Common myeloid progenitor, CD34-positive (primary cell): ENCODE results near the gene PRKAR1B.

ENCODE experiments used
- CTCF ChIA-PET: fragments of 350-600 bp; sonication (Branson Sonifier 250); formaldehyde crosslinking; loops from one replicate; lab custom pipeline; 2021; ENCODE audit warnings: antibody characterized with exemption; lab: Charles Lee
- POLR2A ChIA-PET: fragments of 350-600 bp; sonication (Branson Sonifier 250); formaldehyde crosslinking; loops from one replicate; lab custom pipeline; 2021; ENCODE audit warnings: antibody characterized with exemption; lab: Charles Lee
- DNase-seq, 3 donors: peaks; one replicate each; pipeline versions ENCODE4 v3.0.0 to v3.0.0-alpha.2; 2013
- H3K27ac ChIP-seq, 2 experiments: 1 replicate in 1 of 2; 2 replicates in 1 of 2; pipeline ENCODE4 v1.7.0; 2013; ENCODE audit warnings: inconsistent platforms in 2 of 2, low read length in 2 of 2, mild to moderate bottlenecking in 2 of 2, low read depth in 1 of 2, moderate library complexity in 1 of 2; ENCODE audit not compliant: severe bottlenecking in 2 of 2, insufficient read depth in 1 of 2, poor library complexity in 1 of 2
- H3K27me3 ChIP-seq, 5 experiments: replicated peaks in 2 of 5; 1 replicate in 3 of 5; 2 replicates in 2 of 5; pipeline versions ENCODE4 v1.6.1 to v1.7.0; 2013; ENCODE audit warnings: low read length in 4 of 5, mild to moderate bottlenecking in 2 of 5, moderate library complexity in 2 of 5, inconsistent platforms in 1 of 5; ENCODE audit not compliant: insufficient read depth in 5 of 5, control insufficient read depth in 4 of 5
- H3K36me3 ChIP-seq, 4 experiments: 1 replicate in 2 of 4; 2 replicates in 2 of 4; pipeline versions ENCODE4 v1.6.1 to v1.7.0; 2013; ENCODE audit warnings: low read length in 3 of 4, control low read depth in 1 of 4, mild to moderate bottlenecking in 1 of 4; ENCODE audit not compliant: control insufficient read depth in 4 of 4, insufficient read depth in 4 of 4
- H3K4me1 ChIP-seq, 4 experiments: 1 replicate in 3 of 4; 2 replicates in 1 of 4; pipeline versions ENCODE4 v1.6.1 to v1.7.1; 2013; ENCODE audit warnings: low read length in 3 of 4, mild to moderate bottlenecking in 3 of 4, control low read depth in 1 of 4, inconsistent platforms in 1 of 4, moderate library complexity in 1 of 4; ENCODE audit not compliant: control insufficient read depth in 4 of 4, insufficient read depth in 4 of 4; ENCODE audit errors: control extremely low read depth in 1 of 4
- H3K4me3 ChIP-seq, 7 experiments: 1 replicate in 4 of 7; 2 replicates in 3 of 7; pipeline versions ENCODE4 v1.5.1 to v1.7.0; 2013; ENCODE audit warnings: mild to moderate bottlenecking in 7 of 7, low read length in 6 of 7, moderate library complexity in 6 of 7, inconsistent platforms in 2 of 7, low read depth in 2 of 7, control low read depth in 1 of 7; ENCODE audit not compliant: insufficient read depth in 4 of 7, control insufficient read depth in 1 of 7; ENCODE audit errors: extremely low read depth in 1 of 7
- H3K9me3 ChIP-seq, 5 experiments: 1 replicate in 4 of 5; 2 replicates in 1 of 5; pipeline versions ENCODE4 v1.6.1 to v1.7.1; 2013; ENCODE audit warnings: low read length in 4 of 5, mild to moderate bottlenecking in 2 of 5, inconsistent platforms in 1 of 5, low read depth in 1 of 5, moderate library complexity in 1 of 5; ENCODE audit not compliant: control insufficient read depth in 4 of 5, insufficient read depth in 2 of 5; ENCODE audit errors: control extremely low read depth in 1 of 5
- WGBS: methylation state at CpG from one replicate; pipeline ENCODE4 v1.1.5; 2013; ENCODE audit not compliant: insufficient coverage; 5-methylcytosine and 5-hydroxymethylcytosine counted together

Gene PRKAR1B

DNA sequence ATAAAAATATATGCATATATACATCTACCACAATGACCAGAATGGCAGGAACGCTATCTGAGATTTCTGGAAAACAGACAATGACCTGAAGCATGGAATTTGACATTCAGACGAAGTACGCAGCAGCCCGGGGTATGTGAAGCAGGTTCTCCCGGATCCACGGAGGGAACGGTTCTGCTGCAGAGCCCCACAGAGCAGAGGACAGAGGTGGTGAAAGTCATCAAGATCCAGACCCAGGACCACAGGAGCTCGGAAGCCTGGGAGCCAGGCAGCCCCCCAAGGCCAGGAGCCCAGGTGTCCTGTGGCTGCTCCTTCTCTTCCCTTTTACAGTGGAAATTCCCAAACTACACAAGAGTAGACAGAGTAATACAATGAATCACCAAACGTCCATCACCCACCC is 42.7 kb downstream of the PRKAR1B start:
- DNase-seq = no peak
- WGBS = 96% methylated on average over 9 of the region's 9 CpGs
- Histone ChIP-seq H3K27me3 (no peaks in the 10 kb centered on the region), H3K4me1 (no peaks in the 10 kb centered on the region), H3K27ac (no peak overlapping the region), H3K4me3 (no peak overlapping the region), H3K9me3 (peaks cover 8 to 51% (median 36%) of the 10 kb centered on the region in 5 experiments), H3K36me3 (peaks cover 3 to 36% (median 5%) of the 10 kb centered on the region in 4 experiments)
- ChIA-PET POLR2A (no interaction called here), CTCF (no interaction called here)

DNA sequence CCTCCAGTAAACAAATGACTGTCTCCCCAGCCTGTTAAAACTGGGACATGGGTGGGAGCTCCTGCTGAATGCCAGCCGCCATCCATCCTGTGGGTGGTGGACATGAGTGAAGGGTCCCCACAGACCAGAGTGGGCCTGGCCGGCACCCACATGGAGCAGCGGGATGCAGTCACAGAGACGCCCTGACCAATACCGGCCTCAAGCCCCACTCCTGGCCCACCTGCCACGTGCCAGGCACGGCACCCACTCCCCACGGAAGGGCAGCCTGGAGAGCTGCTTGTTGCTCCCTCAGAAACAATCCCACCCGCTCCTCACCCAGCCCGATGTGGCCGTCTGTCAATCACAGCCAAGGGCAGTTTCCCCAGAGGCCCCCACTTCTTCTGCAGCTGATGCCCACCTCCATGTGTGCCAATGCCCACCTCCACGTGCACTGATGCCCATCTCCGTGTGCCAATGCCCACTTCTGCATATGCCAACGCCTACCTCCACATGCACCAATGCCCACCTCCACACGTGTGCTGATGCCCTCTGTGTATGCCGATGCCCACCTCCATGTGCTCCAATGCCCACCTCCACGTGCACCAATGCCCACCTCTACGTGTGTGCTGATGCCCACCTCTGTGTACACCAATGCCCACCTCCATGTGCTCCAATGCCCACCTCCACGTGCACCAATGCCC is 43.4 kb downstream of the PRKAR1B start:
- no peak for DNase-seq
- Histone ChIP-seq H3K36me3 (peaks cover 3 to 41% (median 5%) of the 10 kb centered on the region in 4 experiments), H3K9me3 (peaks cover 8 to 48% (median 34%) of the 10 kb centered on the region in 5 experiments), H3K27ac (no peak overlapping the region), H3K4me3 (no peak overlapping the region), H3K27me3 (no peaks in the 10 kb centered on the region), H3K4me1 (no peaks in the 10 kb centered on the region)
- WGBS = 97% methylated on average over 15 of the region's 19 CpGs
- ChIA-PET CTCF (no interaction called here), POLR2A (interaction anchor here (0.6 kb wide), 1 partner anchor 9 kb away, joined by 3 read pairs; no protein-coding TSS in a partner anchor)

DNA sequence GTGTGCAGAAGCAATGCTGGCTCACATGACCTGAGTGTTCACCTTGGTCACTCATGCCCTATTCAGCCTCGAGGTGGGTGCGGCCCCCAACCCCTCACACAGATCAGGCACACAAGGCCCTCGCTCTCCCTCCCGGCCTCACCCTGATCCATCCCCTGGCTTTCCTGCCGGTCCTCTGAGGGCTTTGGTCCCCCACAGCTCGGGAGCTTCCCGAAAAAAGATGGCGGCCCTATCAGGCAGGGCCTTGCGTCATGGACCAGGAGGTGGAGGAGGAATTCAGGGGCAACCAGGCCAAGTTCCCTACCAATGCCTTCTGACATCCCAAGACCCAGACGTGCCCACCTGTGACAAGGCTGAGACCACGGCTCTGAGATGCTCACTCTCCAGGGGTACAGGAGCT is 44.3 kb downstream of the PRKAR1B start:
- no peak for DNase-seq
- WGBS = 97% methylated on average over 6 of the region's 11 CpGs
- H3K9me3 ChIP-seq = peaks cover 8 to 41% (median 27%) of the 10 kb centered on the region in 5 experiments
- no peaks in the 10 kb centered on the region for H3K27me3 ChIP-seq
- no peak overlapping the region for H3K27ac ChIP-seq
- H3K36me3 ChIP-seq = peaks cover 0 to 42% (median 5%) of the 10 kb centered on the region in 4 experiments
- no peaks in the 10 kb centered on the region for H3K4me1 ChIP-seq
- ChIA-PET POLR2A (no interaction called here), CTCF (interaction anchor here (0.7 kb wide), 1 partner anchor 1638 kb away, joined by 3 read pairs; no protein-coding TSS in a partner anchor)
- no peak overlapping the region for H3K4me3 ChIP-seq

DNA sequence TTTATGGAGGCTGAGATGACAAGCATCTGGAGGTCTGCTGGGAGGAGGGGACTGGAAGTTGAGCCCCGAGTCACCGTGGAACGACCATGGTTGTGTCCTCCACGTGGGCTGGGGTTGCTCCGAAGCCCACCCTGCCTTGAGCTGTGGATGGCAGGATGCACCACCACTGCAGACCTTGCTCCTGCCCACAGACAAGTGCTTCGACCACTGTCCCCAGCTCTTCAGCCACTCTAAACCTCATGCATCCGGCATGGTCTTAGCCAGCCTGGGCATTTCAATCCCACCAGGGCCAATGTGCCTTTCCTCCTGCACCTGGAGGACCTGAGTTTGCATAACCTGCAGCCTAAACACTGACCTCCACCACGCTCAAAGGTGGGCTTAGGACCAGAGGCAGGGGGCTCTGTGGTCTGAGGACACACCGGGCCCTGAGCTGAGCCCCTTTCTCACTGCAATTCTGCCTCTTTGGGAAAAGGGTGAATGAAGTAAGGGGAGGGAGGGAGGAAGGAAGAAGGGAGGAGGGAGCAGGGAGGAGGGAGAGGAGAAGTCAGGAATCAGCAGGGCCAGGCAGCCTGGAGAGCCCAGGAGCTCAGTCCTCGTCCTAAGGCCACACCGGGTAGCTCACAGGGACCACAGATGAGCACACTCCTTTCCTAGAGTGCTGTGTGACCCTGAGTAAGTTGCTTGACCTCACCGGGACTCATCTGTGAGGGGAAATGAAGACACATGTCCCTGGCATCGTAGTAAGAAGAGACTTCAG is 45.4 kb downstream of the PRKAR1B start:
- Histone ChIP-seq H3K27me3 (no peaks in the 10 kb centered on the region), H3K27ac (no peak overlapping the region), H3K9me3 (peaks cover 6 to 33% (median 21%) of the 10 kb centered on the region in 5 experiments), H3K36me3 (peaks cover 0 to 48% (median 5%) of the 10 kb centered on the region in 4 experiments), H3K4me3 (no peak overlapping the region), H3K4me1 (no peaks in the 10 kb centered on the region)
- ChIA-PET POLR2A (interaction anchor here (0.6 kb wide), 1 partner anchor 91 kb away, joined by 4 read pairs; no protein-coding TSS in a partner anchor), CTCF (interaction anchor here (0.5 to 0.8 kb wide), 3 partner anchors 33 to 1639 kb away, joined by 3 to 4 read pairs (median 3); no protein-coding TSS in a partner anchor)
- WGBS = 97% methylated on average over 11 of the region's 13 CpGs
- DNase-seq = no peak

DNA sequence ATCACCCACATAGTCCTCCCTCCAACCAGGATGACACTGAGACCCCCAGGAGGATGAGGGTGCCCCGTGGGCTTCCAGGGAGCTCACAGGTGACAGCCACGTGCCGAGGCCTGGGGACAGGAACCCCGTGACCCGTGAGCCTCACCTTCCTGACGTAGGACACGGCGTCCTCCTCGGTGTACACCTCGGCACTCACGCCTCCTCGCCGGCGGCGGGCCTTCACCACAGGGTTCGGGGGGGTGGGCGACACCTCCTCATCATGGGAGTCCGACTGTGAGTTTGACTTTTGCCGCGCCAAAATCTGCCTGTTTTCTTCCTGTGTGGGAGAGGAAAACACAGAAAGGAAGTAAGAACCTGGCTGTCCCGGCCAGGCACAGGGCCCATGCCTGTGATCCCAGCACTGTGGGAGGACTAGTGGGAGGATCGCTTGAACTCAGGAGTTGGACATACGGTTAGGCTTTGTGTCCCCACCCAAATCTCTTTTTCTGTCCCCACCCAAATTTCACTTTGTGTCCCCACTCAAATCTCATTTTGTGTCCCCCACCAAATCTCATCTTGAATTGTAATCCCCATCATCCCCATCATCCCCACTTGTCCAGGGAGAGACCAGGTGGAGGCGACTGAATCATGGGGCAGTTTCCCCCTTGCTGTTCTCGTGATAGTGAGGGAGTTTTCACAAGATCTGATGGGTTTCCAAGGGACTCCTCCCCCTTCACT is 46.5 kb downstream of the PRKAR1B start:
- Histone ChIP-seq H3K4me1 (no peaks in the 10 kb centered on the region), H3K27me3 (no peaks in the 10 kb centered on the region), H3K9me3 (peaks cover 3 to 29% (median 18%) of the 10 kb centered on the region in 5 experiments), H3K36me3 (peaks cover 0 to 54% (median 7%) of the 10 kb centered on the region in 4 experiments), H3K27ac (no peak overlapping the region), H3K4me3 (no peak overlapping the region)
- ChIA-PET CTCF (interaction anchor here (1.3 kb wide), 1 partner anchor 44 kb away, joined by 3 read pairs; no protein-coding TSS in a partner anchor), POLR2A (no interaction called here)
- 93% methylated on average over 8 of the region's 25 CpGs for WGBS
- DNase-seq = no peak

DNA sequence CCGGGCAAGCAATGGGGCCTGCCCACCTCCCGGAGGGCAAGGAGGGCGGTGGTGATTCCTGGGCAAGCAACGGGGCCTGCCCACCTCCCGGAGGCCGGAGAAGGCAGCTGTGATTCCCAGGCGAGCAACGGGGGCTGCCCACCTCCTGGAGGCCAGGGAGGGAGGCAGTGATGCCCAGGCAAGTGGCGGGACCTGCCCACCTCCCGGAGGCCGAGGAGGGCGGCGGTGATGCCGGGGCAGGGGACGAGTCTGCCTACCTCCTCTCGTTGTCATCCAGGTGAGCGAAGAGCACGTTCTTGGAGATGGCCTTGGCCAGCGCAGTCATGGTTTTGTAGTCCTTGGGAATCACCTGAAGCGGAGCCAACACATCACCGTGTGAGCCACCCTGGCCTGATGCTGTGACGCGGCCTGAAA is 50.1 kb downstream of the PRKAR1B start:
- Histone ChIP-seq H3K9me3 (peaks cover 0 to 8% (median 2%) of the 10 kb centered on the region in 5 experiments), H3K27me3 (no peaks in the 10 kb centered on the region), H3K27ac (no peak overlapping the region), H3K4me1 (no peaks in the 10 kb centered on the region), H3K4me3 (no peak overlapping the region), H3K36me3 (peaks cover 0 to 48% (median 7%) of the 10 kb centered on the region in 4 experiments)
- WGBS = 96% methylated on average over 14 of the region's 23 CpGs
- POLR2A ChIA-PET = no interaction called here
- no peak for DNase-seq
- CTCF ChIA-PET = no interaction called here
